Ishikawa (cell line): ENCODE results near the gene LAPTM5.

Source experiments
- CEBPB ChIP-seq: IDR thresholded peaks from 2 replicates; pipeline ENCODE4 v1.6.1; 2012
- CREB1 ChIP-seq: IDR thresholded peaks from 2 replicates; pipeline ENCODE4 v1.6.1; 2012; ENCODE audit warnings: low read depth
- EGR1 ChIP-seq: IDR thresholded peaks from 2 replicates; pipeline ENCODE4 v1.6.1; 2012
- EP300 ChIP-seq: IDR thresholded peaks from 2 replicates; pipeline ENCODE4 v1.6.1; 2012; ENCODE audit warnings: borderline replicate concordance
- FOXM1 ChIP-seq: IDR thresholded peaks from 2 replicates; pipeline ENCODE4 v1.6.1; 2012; ENCODE audit warnings: low read depth, borderline replicate concordance
- MAX ChIP-seq: IDR thresholded peaks from 2 replicates; pipeline ENCODE4 v1.6.1; 2012
- NFIC ChIP-seq: IDR thresholded peaks from 2 replicates; pipeline ENCODE4 v1.6.1; 2012
- RAD21 ChIP-seq: IDR thresholded peaks from 2 replicates; pipeline ENCODE4 v1.6.1; 2012; ENCODE audit warnings: low read depth
- REST ChIP-seq: IDR thresholded peaks from 2 replicates; pipeline ENCODE4 v1.6.1; 2012; ENCODE audit warnings: low read depth, mild to moderate bottlenecking
- TAF1 ChIP-seq: IDR thresholded peaks from 2 replicates; pipeline ENCODE4 v1.6.1; 2012; ENCODE audit warnings: low read depth, mild to moderate bottlenecking
- TCF12 ChIP-seq: IDR thresholded peaks from 2 replicates; pipeline ENCODE4 v1.6.1; 2012; ENCODE audit warnings: low read depth
- TEAD4 ChIP-seq: IDR thresholded peaks from 2 replicates; pipeline ENCODE4 v1.6.1; 2012
- USF1 ChIP-seq: IDR thresholded peaks from 2 replicates; pipeline ENCODE4 v1.6.1; 2012
- YY1 ChIP-seq: IDR thresholded peaks from 2 replicates; pipeline ENCODE4 v1.6.1; 2012; ENCODE audit warnings: low read depth
- ZBTB7A ChIP-seq: IDR thresholded peaks from 2 replicates; pipeline ENCODE4 v1.6.1; 2012; ENCODE audit warnings: low read depth

The LAPTM5 gene

GRCh38 chr1:30777060-30777903 lies 19.7 kb upstream of the LAPTM5 start:
- TF ChIP-seq TEAD4 (no peak), TAF1 (no peak), USF1 (no peak), TCF12 (no peak), EP300 (no peak), CREB1 (no peak), NFIC (no peak), YY1 (no peak), FOXM1 (no peak), MAX (no peak), EGR1 (no peak)

GRCh38 chr1:30776097-30777059 lies 18.8 kb upstream of the LAPTM5 start:
- TF ChIP-seq TAF1 (no peak), TEAD4 (no peak), ZBTB7A (no peak), NFIC (no peak), EP300 (no peak), RAD21 (no peak), YY1 (no peak)

GRCh38 chr1:30775433-30775975 lies 17.9 kb upstream of the LAPTM5 start:
- TF ChIP-seq REST (no peak), FOXM1 (no peak), EP300 (no peak), RAD21 (no peak), CREB1 (no peak), YY1 (no peak), EGR1 (no peak), NFIC (no peak), USF1 (no peak), TEAD4 (no peak), TCF12 (no peak)

- TF ChIP-seq USF1 (no peak), ZBTB7A (no peak), REST (no peak), CEBPB (no peak), TCF12 (no peak), EP300 (no peak), TEAD4 (no peak), YY1 (no peak), RAD21 (no peak), TAF1 (no peak), CREB1 (no peak), MAX (no peak), FOXM1 (no peak), NFIC (no peak), EGR1 (no peak)
These were observed 17.2 kb upstream of the LAPTM5 start for GRCh38 chr1:30774550-30775432.
